ENCODE data around the gene CDK3. TPM values are rescaled to one million over a fixed set of nuclear protein-coding genes. Genes with fewer than 3 reads are reported as not detected.

CDK3 gene
- total and polyA plus RNA-seq, 2 donors (not counting 1 experiment from before 2014, with no cell fraction given) = 15.0 to 20.5 TPM

- CTCF ChIA-PET = no interaction called here
- intact Hi-C loops (cut with micrococcal nuclease) = no loop called here
- Mint-ChIP-seq H3K4me3 (no peak overlapping the region), H3K27ac (no peak overlapping the region), H3K9me3 (ENCODE audit: insufficient read depth) (no peaks in the 10 kb centered on the region), H3K4me1 (peaks cover 8% of the 10 kb centered on the region), H3K27me3 (no peaks in the 10 kb centered on the region)
- POLR2A ChIA-PET = no interaction called here
- H3K36me3 ChIP-seq (replicated peaks in 1 of 2; ENCODE audit: control extremely low read depth in 1 of 2, control insufficient read depth in 1 of 2, extremely low read depth in 1 of 2, insufficient read depth in 2 of 2, low read length in 1 of 2) = no peaks in the 10 kb centered on the region
- no peaks in the 10 kb centered on the region for H4K20me1 ChIP-seq (ENCODE audit: control insufficient read depth, insufficient read depth, low read length, poor library complexity, severe bottlenecking)
- WGBS (ENCODE audit: insufficient coverage) = 93% methylated on average over 9 of the region's 15 CpGs
- peaks cover 8 to 9% of the 10 kb centered on the region in 2 donors for H3K4me1 ChIP-seq (ENCODE audit: control insufficient read depth in 2 of 2, insufficient read depth in 2 of 2, low read length in 2 of 2)
- TF ChIP-seq CTCF (IDR thresholded peaks at IDR 0.05) = no peak
- TF ChIP-seq EZH2 (IDR thresholded peaks at IDR 0.05; ENCODE audit: borderline replicate concordance, insufficient read depth, low read depth, low read length, poor library complexity, severe bottlenecking) = no peak
- peaks cover 0 to 2% (median 0%) of the 10 kb centered on the region in 4 experiments for H3K27me3 ChIP-seq (replicated peaks in 1 of 4; ENCODE audit: control extremely low read depth in 1 of 4, control insufficient read depth in 3 of 4, insufficient read depth in 4 of 4, low read length in 3 of 4)
- H3K9me3 ChIP-seq (ENCODE audit: control extremely low read depth in 1 of 3, control insufficient read depth in 2 of 3, insufficient read depth in 1 of 3, low read length in 2 of 3) = no peaks in the 10 kb centered on the region
- H3K27ac ChIP-seq (ENCODE audit: low read length in 2 of 2) = no peak overlapping the region
- DNase-seq (no peak), ATAC-seq (ENCODE audit: low read depth) (no peak)
- no peaks in the 10 kb centered on the region for H3K79me2 ChIP-seq (ENCODE audit: control insufficient read depth, insufficient read depth, low read length)
- H3K4me3 ChIP-seq (ENCODE audit: control extremely low read depth in 1 of 5, extremely low read depth in 1 of 5, insufficient read depth in 1 of 5, low read depth in 2 of 5, low read length in 4 of 5) = no peak overlapping the region
- no peak overlapping the region for H3K4me2 ChIP-seq (replicated peaks; ENCODE audit: low read depth, low read length, poor library complexity, severe bottlenecking)
- H3K9ac ChIP-seq (ENCODE audit: low read length) = no peak overlapping the region
- no peak overlapping the region for H2AFZ ChIP-seq (ENCODE audit: insufficient read depth, low read depth, low read length, poor library complexity, severe bottlenecking)
These were observed 26.1 kb downstream of the CDK3 start for GRCh38 chr17:76026714-76027158.

GRCh38 chr17:76027159-76027839 is 26.6 kb downstream of the CDK3 start, which contains the start of gene EVPL:
TSS of gene EVPL (minus strand) at chr17:76027306. CDS start at chr17:76027198, 108 bp downstream.
- 90% methylated on average over 10 of the region's 24 CpGs for WGBS (ENCODE audit: insufficient coverage)
- no peak for DNase-seq
- Mint-ChIP-seq H3K27ac (no peak within 1 kb of the TSS), H3K9me3 (ENCODE audit: insufficient read depth) (no peaks in the 10 kb centered on the region), H3K4me1 (peaks cover 8% of the 10 kb centered on the region), H3K4me3 (no peak within 1 kb of the TSS), H3K27me3 (no peaks in the 10 kb centered on the region)
- no peaks in the 10 kb centered on the region for H3K9me3 ChIP-seq (ENCODE audit: control extremely low read depth in 1 of 3, control insufficient read depth in 2 of 3, insufficient read depth in 1 of 3, low read length in 2 of 3)
- no peaks in the 10 kb centered on the region for H3K36me3 ChIP-seq (replicated peaks in 1 of 2; ENCODE audit: control extremely low read depth in 1 of 2, control insufficient read depth in 1 of 2, extremely low read depth in 1 of 2, insufficient read depth in 2 of 2, low read length in 1 of 2)
- no peaks in the 10 kb centered on the region for H4K20me1 ChIP-seq (ENCODE audit: control insufficient read depth, insufficient read depth, low read length, poor library complexity, severe bottlenecking)
- H3K4me3 ChIP-seq (ENCODE audit: control extremely low read depth in 1 of 5, extremely low read depth in 1 of 5, insufficient read depth in 1 of 5, low read depth in 2 of 5, low read length in 4 of 5) = no peak within 1 kb of the TSS
- ChIA-PET CTCF (interaction anchor here (0.7 to 1.0 kb wide), 3 partner anchors 13 to 175 kb away, joined by 3 read pairs; no protein-coding TSS in a partner anchor), POLR2A (no interaction called here)
- no peak for ATAC-seq (ENCODE audit: low read depth)
- TF ChIP-seq EZH2 (IDR thresholded peaks at IDR 0.05; ENCODE audit: borderline replicate concordance, insufficient read depth, low read depth, low read length, poor library complexity, severe bottlenecking) = no peak
- no peak for TF ChIP-seq CTCF (IDR thresholded peaks at IDR 0.05)
- no peak within 1 kb of the TSS for H3K9ac ChIP-seq (ENCODE audit: low read length)
- peaks cover 0 to 2% (median 0%) of the 10 kb centered on the region in 4 experiments for H3K27me3 ChIP-seq (replicated peaks in 1 of 4; ENCODE audit: control extremely low read depth in 1 of 4, control insufficient read depth in 3 of 4, insufficient read depth in 4 of 4, low read length in 3 of 4)
- H3K27ac ChIP-seq (ENCODE audit: low read length in 2 of 2) = no peak within 1 kb of the TSS
- no peak within 1 kb of the TSS for H3K4me2 ChIP-seq (replicated peaks; ENCODE audit: low read depth, low read length, poor library complexity, severe bottlenecking)
- peaks cover 8 to 9% of the 10 kb centered on the region in 2 donors for H3K4me1 ChIP-seq (ENCODE audit: control insufficient read depth in 2 of 2, insufficient read depth in 2 of 2, low read length in 2 of 2)
- no peak within 1 kb of the TSS for H2AFZ ChIP-seq (ENCODE audit: insufficient read depth, low read depth, low read length, poor library complexity, severe bottlenecking)
- intact Hi-C loops (cut with micrococcal nuclease) = no loop called here
- H3K79me2 ChIP-seq (ENCODE audit: control insufficient read depth, insufficient read depth, low read length) = no peaks in the 10 kb centered on the region
